Vagina (tissue), 2 donors: ENCODE measurements around the gene NFIB. TPM values are rescaled to one million over a fixed set of nuclear protein-coding genes. Genes with fewer than 3 reads are reported as not detected.

Experiments
- DNase-seq, 2 donors: peaks; one replicate each; pipeline ENCODE4 v3.0.0-alpha.2; 2017; ENCODE audit errors: extremely low spot score in 2 of 2
- H3K27ac ChIP-seq: fragments of 200-600 bp; sonication (generic); one replicate; pipeline ENCODE4 v1.5.1; 2019
- H3K27me3 ChIP-seq: fragments of 200-600 bp; sonication (generic); one replicate; pipeline ENCODE4 v1.5.1; 2019
- H3K36me3 ChIP-seq, 2 donors: fragments of 200-600 bp; sonication (generic); one replicate each; pipeline ENCODE4 v1.5.1; 2017 to 2019
- H3K4me1 ChIP-seq: fragments of 200-600 bp; sonication (generic); one replicate; pipeline ENCODE4 v1.5.1; 2019
- H3K4me3 ChIP-seq, 2 donors: fragments of 200-600 bp; sonication (generic); 1 replicate in 1 of 2; 2 replicates in 1 of 2; pipeline ENCODE4 v1.5.1; 2016 to 2019
- H3K9me3 ChIP-seq: fragments of 200-600 bp; sonication (generic); one replicate; pipeline ENCODE4 v1.5.1; 2019
- CTCF ChIP-seq, 3 experiments: fragments of 450-650 bp in 2 of 3; fragments of 200-600 bp in 1 of 3; sonication (generic) in 1 of 3; IDR thresholded peaks; one replicate each; pipeline ENCODE4 v1.5.1; 2017 to 2019; ENCODE audit warnings: antibody characterized with exemption in 3 of 3, mild to moderate bottlenecking in 2 of 3, moderate library complexity in 2 of 3
- POLR2A ChIP-seq, 2 donors: fragments of 450-650 bp; IDR thresholded peaks; one replicate each; pipeline ENCODE4 v1.6.1; 2017; ENCODE audit warnings: antibody characterized with exemption in 2 of 2, mild to moderate bottlenecking in 2 of 2, moderate library complexity in 2 of 2
- POLR2AphosphoS5 ChIP-seq, 2 donors: sonication (generic); formaldehyde crosslinking; IDR thresholded peaks; one replicate each; pipeline ENCODE4 v1.9.0; 2017; ENCODE audit warnings: antibody characterized with exemption in 2 of 2, mild to moderate bottlenecking in 2 of 2, low read depth in 1 of 2; ENCODE audit not compliant: insufficient read depth in 1 of 2
- intact Hi-C: fragments of 100-400 bp; cut with DNase I; formaldehyde crosslinking; loops from one replicate; pipeline ENCODE4 v1.15.1; 2023
- total RNA-seq: library from RNA; depleted of rRNA; stranded (reverse); fragments of >200 nt; gene quantifications from one replicate; pipeline ENCODE4 v1.2.3, GENCODE V29; 2016

Gene NFIB
- total RNA-seq, 1 donor from 2014 or later, result 73.4 TPM

- Histone ChIP-seq H3K27ac (no peak overlapping the region), H3K4me3 (no peak overlapping the region), H3K36me3 (peaks cover 0 to 5% of the 10 kb centered on the region in 2 donors), H3K27me3 (no peaks in the 10 kb centered on the region), H3K4me1 (no peaks in the 10 kb centered on the region), H3K9me3 (no peaks in the 10 kb centered on the region)
- intact Hi-C loops, result no loop called here
- no peak for DNase-seq
- TF ChIP-seq POLR2A (IDR thresholded peaks at IDR 0.05) (no peak), CTCF (IDR thresholded peaks at IDR 0.05) (no peak), POLR2AphosphoS5 (IDR thresholded peaks at IDR 0.05; ENCODE audit: insufficient read depth in 1 of 2, low read depth in 1 of 2) (no peak)
Observed at GRCh38 chr9:14082732-14083131, 231.2 kb downstream of the NFIB start.

GRCh38 chr9:14081745-14082144 is 232.2 kb downstream of the NFIB start:
- TF ChIP-seq POLR2AphosphoS5 (IDR thresholded peaks at IDR 0.05; ENCODE audit: insufficient read depth in 1 of 2, low read depth in 1 of 2) (no peak), POLR2A (IDR thresholded peaks at IDR 0.05) (no peak), CTCF (IDR thresholded peaks at IDR 0.05) (no peak)
- H3K27ac ChIP-seq, result no peak overlapping the region
- intact Hi-C loops, result no loop called here
- no peaks in the 10 kb centered on the region for H3K27me3 ChIP-seq
- no peak overlapping the region for H3K4me3 ChIP-seq
- no peaks in the 10 kb centered on the region for H3K36me3 ChIP-seq
- no peaks in the 10 kb centered on the region for H3K4me1 ChIP-seq
- no peaks in the 10 kb centered on the region for H3K9me3 ChIP-seq
- DNase-seq, result no peak

GRCh38 chr9:14080959-14081542 is 232.9 kb downstream of the NFIB start:
- Histone ChIP-seq H3K4me1 (no peaks in the 10 kb centered on the region), H3K27me3 (no peaks in the 10 kb centered on the region), H3K36me3 (no peaks in the 10 kb centered on the region), H3K27ac (no peak overlapping the region), H3K9me3 (no peaks in the 10 kb centered on the region), H3K4me3 (no peak overlapping the region)
- TF ChIP-seq POLR2AphosphoS5 (IDR thresholded peaks at IDR 0.05; ENCODE audit: insufficient read depth in 1 of 2, low read depth in 1 of 2) (no peak), POLR2A (IDR thresholded peaks at IDR 0.05) (no peak), CTCF (IDR thresholded peaks at IDR 0.05) (no peak)
- DNase-seq, result no peak
- intact Hi-C loops, result no loop called here

GRCh38 chr9:14079440-14079839 is 234.5 kb downstream of the NFIB start:
- Histone ChIP-seq H3K4me3 (no peak overlapping the region), H3K27ac (no peak overlapping the region), H3K36me3 (no peaks in the 10 kb centered on the region), H3K9me3 (no peaks in the 10 kb centered on the region), H3K27me3 (no peaks in the 10 kb centered on the region), H3K4me1 (no peaks in the 10 kb centered on the region)
- intact Hi-C loops, result no loop called here
- TF ChIP-seq POLR2A (IDR thresholded peaks at IDR 0.05) (no peak), CTCF (IDR thresholded peaks at IDR 0.05) (no peak), POLR2AphosphoS5 (IDR thresholded peaks at IDR 0.05; ENCODE audit: insufficient read depth in 1 of 2, low read depth in 1 of 2) (no peak)
- DNase-seq, result no peak

GRCh38 chr9:14077672-14078071 is 236.3 kb downstream of the NFIB start:
- H3K9me3 ChIP-seq, result no peaks in the 10 kb centered on the region
- no peaks in the 10 kb centered on the region for H3K36me3 ChIP-seq
- H3K4me3 ChIP-seq, result no peak overlapping the region
- TF ChIP-seq POLR2A (IDR thresholded peaks at IDR 0.05) (no peak), CTCF (IDR thresholded peaks at IDR 0.05) (no peak), POLR2AphosphoS5 (IDR thresholded peaks at IDR 0.05; ENCODE audit: insufficient read depth in 1 of 2, low read depth in 1 of 2) (no peak)
- no peak for DNase-seq
- H3K4me1 ChIP-seq, result no peaks in the 10 kb centered on the region
- no peaks in the 10 kb centered on the region for H3K27me3 ChIP-seq
- intact Hi-C loops, result no loop called here
- H3K27ac ChIP-seq, result no peak overlapping the region
